H9 (cell line): ENCODE data around the gene EFCAB5. TPM values are rescaled to one million over a fixed set of nuclear protein-coding genes. Genes with fewer than 3 reads are reported as not detected.

ENCODE experiments used
- DNase-seq: peaks from one replicate; pipeline ENCODE4 v3.0.0-alpha.2; 2017
- H2AFZ ChIP-seq: one replicate; pipeline ENCODE4 v1.6.1; 2013; ENCODE audit warnings: mild to moderate bottlenecking, low read length, control low read depth, moderate library complexity
- H2AK5ac ChIP-seq: 2 replicates; pipeline ENCODE4 v1.6.1; 2013; ENCODE audit warnings: low read length, control low read depth, mixed read lengths; ENCODE audit not compliant: insufficient read length
- H2BK120ac ChIP-seq: one replicate; pipeline ENCODE4 v1.6.1; 2013; ENCODE audit warnings: low read depth, mild to moderate bottlenecking, low read length, control low read depth, inconsistent platforms; ENCODE audit not compliant: poor library complexity, severe bottlenecking
- H2BK12ac ChIP-seq: 2 replicates; pipeline ENCODE4 v1.6.1; 2013; ENCODE audit warnings: low read length, control low read depth, mixed read lengths, low read depth; ENCODE audit not compliant: insufficient read length
- H2BK15ac ChIP-seq: 2 replicates; pipeline ENCODE4 v1.6.1; 2013; ENCODE audit warnings: low read depth, low read length, control low read depth
- H2BK20ac ChIP-seq: one replicate; pipeline ENCODE4 v1.6.1; 2013; ENCODE audit warnings: low read depth, mild to moderate bottlenecking, low read length, control low read depth, inconsistent platforms; ENCODE audit not compliant: poor library complexity, severe bottlenecking
- H2BK5ac ChIP-seq: 2 replicates; pipeline ENCODE4 v1.6.1; 2013; ENCODE audit warnings: low read length, control low read depth, mixed read lengths; ENCODE audit not compliant: insufficient read length
- H3K14ac ChIP-seq: 2 replicates; pipeline ENCODE4 v1.6.1; 2013; ENCODE audit warnings: low read length, control low read depth; ENCODE audit not compliant: insufficient read depth
- H3K18ac ChIP-seq: 2 replicates; pipeline ENCODE4 v1.6.1; 2013; ENCODE audit warnings: low read depth, mild to moderate bottlenecking, mixed read lengths, low read length, control low read depth; ENCODE audit not compliant: insufficient read length
- H3K23ac ChIP-seq: 2 replicates; pipeline ENCODE4 v1.6.1; 2013; ENCODE audit warnings: low read length, control low read depth, mixed read lengths, low read depth; ENCODE audit not compliant: insufficient read length
- H3K23me2 ChIP-seq: 2 replicates; pipeline ENCODE4 v1.6.1; 2013; ENCODE audit warnings: low read depth, mild to moderate bottlenecking, mixed read lengths, low read length, control low read depth; ENCODE audit not compliant: insufficient read length, poor library complexity, severe bottlenecking
- H3K27ac ChIP-seq: 2 replicates; pipeline ENCODE4 v1.5.1; 2013; ENCODE audit warnings: low read length, control low read depth, mixed read lengths, low read depth; ENCODE audit not compliant: insufficient read length
- H3K27me3 ChIP-seq: 2 replicates; pipeline ENCODE4 v1.6.1; 2013; ENCODE audit warnings: low read length, control low read depth, inconsistent platforms; ENCODE audit not compliant: insufficient read depth
- H3K4ac ChIP-seq: 2 replicates; pipeline ENCODE4 v1.6.1; 2013; ENCODE audit warnings: low read depth, mild to moderate bottlenecking, control low read depth, inconsistent platforms, low read length, moderate library complexity
- H3K4me1 ChIP-seq: 2 replicates; pipeline ENCODE4 v1.6.1; 2013; ENCODE audit warnings: low read length, control low read depth, inconsistent platforms; ENCODE audit not compliant: insufficient read depth
- H3K4me2 ChIP-seq: 2 replicates; pipeline ENCODE4 v1.6.1; 2013; ENCODE audit warnings: low read length, control low read depth, mixed read lengths; ENCODE audit not compliant: insufficient read length, insufficient read depth
- H3K56ac ChIP-seq: 2 replicates; pipeline ENCODE4 v1.6.1; 2013; ENCODE audit warnings: low read depth, mild to moderate bottlenecking, mixed read lengths, low read length, control low read depth; ENCODE audit not compliant: insufficient read length
- H3K79me1 ChIP-seq: 2 replicates; pipeline ENCODE4 v1.6.1; 2013; ENCODE audit warnings: low read depth, mild to moderate bottlenecking, moderate library complexity, low read length, control low read depth, inconsistent platforms; ENCODE audit not compliant: insufficient read depth, poor library complexity, severe bottlenecking
- H3K79me2 ChIP-seq: 2 replicates; pipeline ENCODE4 v1.6.1; 2013; ENCODE audit warnings: low read length, control low read depth, inconsistent platforms; ENCODE audit not compliant: insufficient read depth
- H3K9ac ChIP-seq: 2 replicates; pipeline ENCODE4 v1.6.1; 2013; ENCODE audit warnings: low read length, control low read depth, mixed read lengths; ENCODE audit not compliant: insufficient read length; ENCODE audit errors: extremely low read depth
- H3K9me3 ChIP-seq: one replicate; pipeline ENCODE4 v1.6.1; 2013; ENCODE audit warnings: low read depth, low read length, inconsistent platforms; ENCODE audit not compliant: control insufficient read depth
- H3T11ph ChIP-seq: one replicate; pipeline ENCODE4 v1.6.1; 2013; ENCODE audit warnings: mild to moderate bottlenecking, low read length, control low read depth, inconsistent platforms
- H4K20me1 ChIP-seq: one replicate; pipeline ENCODE4 v1.6.1; 2013; ENCODE audit not compliant: control insufficient read depth, insufficient read length, insufficient read depth
- H4K5ac ChIP-seq: 2 replicates; pipeline ENCODE4 v1.6.1; 2013; ENCODE audit warnings: low read depth, mild to moderate bottlenecking, mixed read lengths, low read length, control low read depth; ENCODE audit not compliant: insufficient read length
- H4K8ac ChIP-seq: replicated peaks from 2 replicates; pipeline ENCODE4 v1.6.1; 2013; ENCODE audit warnings: low read length, control low read depth, mixed read lengths, low read depth; ENCODE audit not compliant: insufficient read length
- H4K91ac ChIP-seq: 2 replicates; pipeline ENCODE4 v1.6.1; 2013; ENCODE audit warnings: low read depth, mild to moderate bottlenecking, moderate library complexity, mixed read lengths, low read length, control low read depth; ENCODE audit not compliant: insufficient read length
- H3K27ac Mint-ChIP-seq, 3 experiments: 2 replicates in 2 of 3; 3 replicates in 1 of 3; pipeline ENCODE4 v1.8.0; 2020 to 2021; ENCODE audit warnings: mixed read lengths in 3 of 3, mild to moderate bottlenecking in 1 of 3, moderate library complexity in 1 of 3
- H3K27me3 Mint-ChIP-seq: 2 replicates; pipeline ENCODE4 v1.8.0; 2021; ENCODE audit warnings: low read depth, mild to moderate bottlenecking, moderate library complexity, mixed read lengths
- H3K36me3 Mint-ChIP-seq, 3 experiments: 2 replicates in 2 of 3; 3 replicates in 1 of 3; pipeline ENCODE4 v1.8.0; 2020 to 2021; ENCODE audit warnings: low read depth in 3 of 3, mixed read lengths in 3 of 3; ENCODE audit not compliant: insufficient read depth in 1 of 3
- H3K4me1 Mint-ChIP-seq, 2 experiments: 2 replicates each; pipeline ENCODE4 v1.8.0; 2020; ENCODE audit warnings: mixed read lengths in 2 of 2
- H3K4me3 Mint-ChIP-seq, 2 experiments: 2 replicates in 1 of 2; 3 replicates in 1 of 2; pipeline ENCODE4 v1.8.0; 2020 to 2021; ENCODE audit warnings: mild to moderate bottlenecking in 2 of 2, mixed read lengths in 2 of 2, moderate library complexity in 1 of 2
- H3K9me3 Mint-ChIP-seq, 2 experiments: 2 replicates in 1 of 2; 3 replicates in 1 of 2; pipeline ENCODE4 v1.8.0; 2020; ENCODE audit warnings: mild to moderate bottlenecking in 2 of 2, mixed read lengths in 2 of 2, moderate library complexity in 1 of 2
- WGBS: extraction: QIAGEN DNeasy Blood & Tissue Kit; methylation state at CpG from one replicate; pipeline ENCODE4 v1.1.7; 2013; ENCODE audit warnings: missing lambda C conversion rate, low lambda C conversion rate, mixed read lengths; ENCODE audit not compliant: insufficient read length; ENCODE audit errors: extremely low coverage; 5-methylcytosine and 5-hydroxymethylcytosine counted together
- total RNA-seq: library from RNA; stranded (reverse); gene quantifications from 2 replicates; pipeline ENCODE4 v1.2.1, GENCODE V29; 2021
- TF ChIP-seq, protein P1 (sequence below): fragments of 200-600 bp; sonication (generic); conservative IDR thresholded peaks from 3 replicates; pipeline ENCODE4 v1.8.0; 2021; ENCODE audit warnings: antibody characterized with exemption, mild to moderate bottlenecking

The EFCAB5 gene
- total RNA-seq, 1 experiment from 2014 or later = not detected

DNA sequence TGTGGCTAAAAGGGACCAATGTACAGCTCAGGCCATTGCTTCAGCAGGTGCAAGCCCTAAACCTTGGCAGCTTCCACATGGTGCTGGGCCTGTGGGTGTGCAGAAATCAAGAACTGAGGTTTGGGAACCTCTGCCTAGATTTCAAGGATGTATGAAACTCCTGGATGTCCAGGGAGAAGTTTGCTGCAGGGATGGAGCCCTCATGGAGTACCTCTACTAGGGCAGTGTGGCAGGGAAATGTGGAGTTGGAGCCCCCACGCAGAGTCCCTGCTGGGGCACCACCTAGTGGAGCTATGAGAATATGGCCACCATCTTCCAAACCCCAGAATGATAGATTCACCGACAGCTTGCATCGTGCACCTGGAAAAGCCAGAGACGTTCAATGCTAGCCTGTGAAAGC lies 13.0 kb downstream of the EFCAB5 start:
- Mint-ChIP-seq H3K4me3 (no peak overlapping the region), H3K9me3 (peaks cover 24 to 32% of the 10 kb centered on the region in 2 experiments)
- no peak overlapping the region for H3K14ac ChIP-seq

More for the DNA sequence above, 13.0 kb downstream of the EFCAB5 start:
- H3K9me3 ChIP-seq = no peaks in the 10 kb centered on the region
- Mint-ChIP-seq H3K27ac (no peak overlapping the region), H3K4me1 (peaks cover 2% of the 10 kb centered on the region in 2 experiments; a peak in 3 of 4 replicates), H3K27me3 (peaks cover 2% of the 10 kb centered on the region), H3K36me3 (peaks cover 12 to 14% (median 12%) of the 10 kb centered on the region in 3 experiments)
- H2BK5ac ChIP-seq = no peak overlapping the region
- no peak overlapping the region for H3K4ac ChIP-seq
- TF ChIP-seq, protein P1, sequence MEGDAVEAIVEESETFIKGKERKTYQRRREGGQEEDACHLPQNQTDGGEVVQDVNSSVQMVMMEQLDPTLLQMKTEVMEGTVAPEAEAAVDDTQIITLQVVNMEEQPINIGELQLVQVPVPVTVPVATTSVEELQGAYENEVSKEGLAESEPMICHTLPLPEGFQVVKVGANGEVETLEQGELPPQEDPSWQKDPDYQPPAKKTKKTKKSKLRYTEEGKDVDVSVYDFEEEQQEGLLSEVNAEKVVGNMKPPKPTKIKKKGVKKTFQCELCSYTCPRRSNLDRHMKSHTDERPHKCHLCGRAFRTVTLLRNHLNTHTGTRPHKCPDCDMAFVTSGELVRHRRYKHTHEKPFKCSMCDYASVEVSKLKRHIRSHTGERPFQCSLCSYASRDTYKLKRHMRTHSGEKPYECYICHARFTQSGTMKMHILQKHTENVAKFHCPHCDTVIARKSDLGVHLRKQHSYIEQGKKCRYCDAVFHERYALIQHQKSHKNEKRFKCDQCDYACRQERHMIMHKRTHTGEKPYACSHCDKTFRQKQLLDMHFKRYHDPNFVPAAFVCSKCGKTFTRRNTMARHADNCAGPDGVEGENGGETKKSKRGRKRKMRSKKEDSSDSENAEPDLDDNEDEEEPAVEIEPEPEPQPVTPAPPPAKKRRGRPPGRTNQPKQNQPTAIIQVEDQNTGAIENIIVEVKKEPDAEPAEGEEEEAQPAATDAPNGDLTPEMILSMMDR = peak; percentile 25; the same call in 1 of the 3 replicates
- no peak overlapping the region for H4K91ac ChIP-seq
- H3T11ph ChIP-seq = no peak overlapping the region
- no peaks in the 10 kb centered on the region for H3K79me2 ChIP-seq
- no peak overlapping the region for H4K8ac ChIP-seq
- H3K18ac ChIP-seq = no peak overlapping the region
- no peak overlapping the region for H3K56ac ChIP-seq
- no peak overlapping the region for H3K9ac ChIP-seq
- H2BK15ac ChIP-seq = no peak overlapping the region
- no peak overlapping the region for H3K23ac ChIP-seq
- H4K5ac ChIP-seq = no peak overlapping the region
- no peak overlapping the region for H3K4me2 ChIP-seq
- no peak for DNase-seq
- H2BK120ac ChIP-seq = no peak overlapping the region
- no peak overlapping the region for H2BK20ac ChIP-seq
- H3K27me3 ChIP-seq = no peaks in the 10 kb centered on the region
- no peaks in the 10 kb centered on the region for H3K23me2 ChIP-seq
- WGBS = no CpG with 5 or more reads among the region's 4 CpGs
- no peaks in the 10 kb centered on the region for H3K4me1 ChIP-seq
- no peaks in the 10 kb centered on the region for H4K20me1 ChIP-seq
- H3K27ac ChIP-seq = no peak overlapping the region
- no peaks in the 10 kb centered on the region for H3K79me1 ChIP-seq
- no peak overlapping the region for H2AFZ ChIP-seq
- no peak overlapping the region for H2AK5ac ChIP-seq
- H2BK12ac ChIP-seq = no peak overlapping the region
